ENCODE results near the gene DNAH3.
"Not testable (repeated sequence)": the region's sequence is repeated elsewhere in the genome, so short reads cannot be mapped to it uniquely, and the experiment has no call there.

DNAH3 gene

GRCh38 chr16:21169249-21169981 lies 18.8 kb upstream of the DNAH3 start:
- in situ Hi-C loops (cut with HindIII; ENCODE audit: low sequenced_read_pairs), result no loop called here

GRCh38 chr16:21167929-21168602 lies 17.4 kb upstream of the DNAH3 start:
- in situ Hi-C loops (cut with HindIII; ENCODE audit: low sequenced_read_pairs), result no loop called here

GRCh38 chr16:21167360-21167759 lies 16.7 kb upstream of the DNAH3 start:
- in situ Hi-C loops (cut with HindIII; ENCODE audit: low sequenced_read_pairs), result no loop called here

GRCh38 chr16:21166561-21166961 lies 15.9 kb upstream of the DNAH3 start:
- in situ Hi-C loops (cut with HindIII; ENCODE audit: low sequenced_read_pairs), result no loop called here

- in situ Hi-C loops (cut with HindIII; ENCODE audit: low sequenced_read_pairs), result no loop called here
These were observed 14.0 kb upstream of the DNAH3 start for GRCh38 chr16:21164521-21165168.

GRCh38 chr16:21163576-21163975 lies 12.9 kb upstream of the DNAH3 start:
- in situ Hi-C loops (cut with HindIII; ENCODE audit: low sequenced_read_pairs), result no loop called here

GRCh38 chr16:21162661-21163151 lies 12.1 kb upstream of the DNAH3 start:
- in situ Hi-C loops (cut with HindIII; ENCODE audit: low sequenced_read_pairs), result no loop called here

GRCh38 chr16:21161211-21161610 lies 10.6 kb upstream of the DNAH3 start:
- in situ Hi-C loops (cut with HindIII; ENCODE audit: low sequenced_read_pairs), result no loop called here

- in situ Hi-C loops (cut with HindIII; ENCODE audit: low sequenced_read_pairs), result no loop called here
These were observed 9.6 kb upstream of the DNAH3 start for GRCh38 chr16:21160276-21160675.

GRCh38 chr16:21159281-21159951 lies 8.8 kb upstream of the DNAH3 start:
- in situ Hi-C loops (cut with HindIII; ENCODE audit: low sequenced_read_pairs), result no loop called here

- in situ Hi-C loops (cut with HindIII; ENCODE audit: low sequenced_read_pairs), result no loop called here
These were observed 7.8 kb upstream of the DNAH3 start, which contains the start of gene LDAF1 for GRCh38 chr16:21158208-21159110. TSS of gene LDAF1 (plus strand) at chr16:21158674. CDS start at chr16:21161183, 2,509 bp downstream.

- in situ Hi-C loops (cut with HindIII; ENCODE audit: low sequenced_read_pairs), result no loop called here
These were observed 7.0 kb upstream of the DNAH3 start for GRCh38 chr16:21157632-21158031.

- in situ Hi-C loops (cut with HindIII; ENCODE audit: low sequenced_read_pairs), result no loop called here
These were observed 6.3 kb upstream of the DNAH3 start for GRCh38 chr16:21156767-21157467.

GRCh38 chr16:21156011-21156410 lies 5.4 kb upstream of the DNAH3 start:
- in situ Hi-C loops (cut with HindIII; ENCODE audit: low sequenced_read_pairs), result not testable (repeated sequence)

- in situ Hi-C loops (cut with HindIII; ENCODE audit: low sequenced_read_pairs), result not testable (repeated sequence)
These were observed 2.6 kb upstream of the DNAH3 start for GRCh38 chr16:21153124-21153729.

- in situ Hi-C loops (cut with HindIII; ENCODE audit: low sequenced_read_pairs), result not testable (repeated sequence)
These were observed 1.7 kb upstream of the DNAH3 start for GRCh38 chr16:21152160-21153030.

GRCh38 chr16:21145738-21146137 lies 4.9 kb downstream of the DNAH3 start:
- in situ Hi-C loops (cut with HindIII; ENCODE audit: low sequenced_read_pairs), result no loop called here

GRCh38 chr16:21134053-21134452 lies 16.6 kb downstream of the DNAH3 start:
- in situ Hi-C loops (cut with HindIII; ENCODE audit: low sequenced_read_pairs), result no loop called here
